ENCODE results near the gene PVALEF.
A peak's percentile ranks its signal among the peaks of the same experiment; 100 is the strongest.
"Not testable (repeated sequence)": the region's sequence is repeated elsewhere in the genome, so short reads cannot be mapped to it uniquely, and the experiment has no call there.

Gene PVALEF

GRCh38 chr17:81219476-81220180 is 54.3 kb downstream of the PVALEF start:
- no peak for DNase-seq (ENCODE audit: low read depth)

GRCh38 chr17:81221371-81221841 is 56.1 kb downstream of the PVALEF start:
- no peak for DNase-seq (ENCODE audit: low read depth)

DNA sequence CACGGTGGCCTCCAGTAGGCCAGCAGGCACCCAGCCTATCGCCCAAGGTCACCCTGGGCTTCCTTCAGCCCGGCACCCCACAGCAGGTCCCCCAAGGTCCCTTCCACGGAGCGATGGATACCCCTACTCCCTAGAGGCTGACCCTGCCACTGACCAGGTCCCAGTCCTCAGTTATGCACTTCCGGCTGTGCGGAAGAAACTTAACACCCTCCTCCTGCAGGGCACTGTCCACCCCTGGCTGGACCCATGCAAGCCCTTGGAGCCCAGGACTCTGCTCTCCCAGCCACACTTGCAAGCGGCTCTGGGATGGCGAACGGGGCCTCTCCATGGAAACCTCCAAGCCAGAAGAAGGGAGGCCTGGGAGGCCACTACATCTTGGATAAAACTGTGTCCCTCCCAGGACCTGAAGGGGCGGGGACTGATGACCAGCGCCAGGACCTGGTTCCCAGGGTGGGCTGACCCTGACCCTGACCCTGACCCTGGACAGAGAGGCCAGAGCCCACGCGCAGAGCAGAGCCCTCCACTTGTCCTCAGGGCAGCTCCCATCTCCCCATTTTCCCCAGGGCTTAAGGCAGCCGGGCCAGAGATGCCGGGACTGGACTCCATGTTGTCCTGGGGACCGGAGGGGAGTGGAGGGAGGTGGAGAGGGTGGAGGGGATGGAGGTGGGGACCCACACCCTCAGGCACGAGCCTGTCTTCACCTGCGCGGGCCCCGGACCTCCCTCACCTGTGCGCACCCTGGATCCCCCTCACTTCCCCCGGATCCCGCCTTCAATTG is 56.7 kb downstream of the PVALEF start:
- DNase-seq (ENCODE audit: low read depth) = no peak

- DNase-seq (ENCODE audit: low read depth) = no peak
These were observed 57.3 kb downstream of the PVALEF start for GRCh38 chr17:81222620-81222905.

DNA sequence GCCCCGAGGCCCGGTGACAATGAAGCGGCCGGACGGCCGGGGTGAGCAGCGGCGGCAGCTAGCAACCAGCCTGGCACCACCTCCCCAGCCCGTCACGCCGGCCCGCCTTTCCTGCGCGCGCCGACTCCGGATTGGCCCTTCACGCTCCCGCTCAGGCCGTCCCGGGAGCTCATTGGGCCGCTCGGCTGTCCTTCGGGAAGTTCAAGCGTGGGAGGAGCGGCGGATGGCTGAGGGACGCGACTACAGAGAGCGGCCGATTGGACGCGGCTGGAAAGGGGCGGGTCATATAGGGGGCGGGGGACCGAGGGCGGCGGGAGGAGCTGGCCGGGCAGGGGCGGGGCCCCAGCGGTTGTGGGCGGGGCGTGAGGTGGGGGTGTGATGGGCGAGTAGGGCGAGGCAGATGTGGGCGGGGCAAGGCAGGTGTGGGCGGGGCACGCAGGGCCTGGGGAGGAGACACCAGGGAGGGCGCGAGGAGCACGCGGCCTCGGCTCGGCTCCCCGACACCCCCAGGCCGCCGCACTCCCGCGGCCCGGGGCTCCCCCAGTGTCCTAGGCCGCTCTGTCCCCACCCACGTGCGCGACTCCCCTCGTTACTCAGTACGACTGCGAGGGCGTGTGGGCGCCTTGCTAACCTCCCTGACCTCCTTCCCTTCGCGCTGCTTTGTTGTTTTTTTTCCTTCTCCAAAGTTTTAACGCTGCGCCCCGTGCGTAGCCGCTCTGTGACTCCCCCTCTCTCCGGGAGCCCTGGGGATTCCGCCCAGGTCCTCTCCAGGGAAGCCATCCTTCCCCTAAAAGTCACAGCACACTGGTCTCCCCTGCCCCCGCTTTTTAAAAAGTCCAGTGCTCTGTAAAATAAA is 57.8 kb downstream of the PVALEF start, which contains the start of gene CEP131:
Gene CEP131 (minus strand): TSS at position 60 of the 856 bp plus-strand sequence. CDS start 2,909 bp downstream, outside the sequence.
- DNase-seq (ENCODE audit: low read depth) = peak; percentile 100

DNA sequence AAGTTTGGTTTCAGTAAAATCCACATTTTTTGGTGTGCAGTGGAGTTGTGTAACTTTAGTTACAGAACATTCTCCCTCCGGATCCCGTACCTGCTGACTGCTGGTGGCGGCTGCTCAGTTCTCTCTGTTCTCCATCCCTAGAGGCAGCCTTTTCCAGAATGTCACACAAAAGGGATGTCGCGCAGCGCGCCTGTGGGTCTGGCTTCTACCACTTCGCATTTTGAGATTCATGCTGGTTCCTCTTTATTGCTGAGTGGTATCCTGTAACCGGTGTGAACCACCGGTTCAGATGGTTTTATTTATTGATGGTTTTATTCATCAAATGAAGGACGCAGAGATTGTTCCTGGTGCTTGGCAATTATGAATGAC is 58.4 kb downstream of the PVALEF start:
- DNase-seq (ENCODE audit: low read depth) = no peak

GRCh38 chr17:81227630-81228029 is 62.3 kb downstream of the PVALEF start:
- DNase-seq (ENCODE audit: low read depth) = not testable (repeated sequence)

- DNase-seq (ENCODE audit: low read depth) = no peak
These were observed 63.1 kb downstream of the PVALEF start for GRCh38 chr17:81228420-81228819.

DNA sequence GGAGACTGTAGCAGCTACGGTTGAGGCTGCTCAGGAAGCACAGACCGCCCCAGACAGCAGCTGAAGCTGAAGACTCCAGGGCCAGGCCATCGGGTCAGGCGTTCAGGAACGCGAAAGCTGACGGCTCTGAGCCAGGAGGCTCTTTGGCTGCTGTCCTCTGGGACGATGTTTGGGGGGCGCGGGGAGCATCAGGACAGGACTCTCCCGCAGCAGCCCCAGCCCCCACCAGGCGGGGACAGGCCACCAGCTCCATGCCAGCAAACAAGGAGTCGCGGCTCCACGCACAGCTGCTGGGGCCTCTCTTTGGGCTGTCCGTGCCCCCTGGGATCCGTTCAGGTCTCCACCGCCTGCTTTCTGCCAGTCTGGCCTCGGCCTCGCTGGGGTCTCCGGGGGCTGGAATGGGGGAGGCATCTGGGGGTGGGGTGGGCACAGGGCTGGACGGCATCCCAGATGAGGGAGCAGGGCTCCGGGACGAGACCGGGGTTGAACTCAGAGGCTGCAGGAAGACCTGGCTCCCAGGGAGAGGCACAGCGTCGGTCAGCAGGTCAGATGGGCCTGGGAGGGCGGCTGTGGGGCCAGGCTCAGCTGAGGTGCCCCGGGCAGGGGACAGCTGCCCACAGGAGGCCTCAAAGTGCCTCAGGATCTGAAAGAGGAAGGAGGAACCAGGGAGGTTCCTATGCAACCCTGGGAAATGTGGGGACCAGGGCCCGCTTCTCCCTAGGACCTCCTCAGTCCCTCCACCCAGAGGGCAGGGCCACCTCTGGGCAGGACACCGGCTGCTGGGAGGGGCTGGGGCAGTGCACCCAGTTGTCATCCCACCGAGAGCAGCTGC is 63.7 kb downstream of the PVALEF start:
- no peak for DNase-seq (ENCODE audit: low read depth)

- no peak for DNase-seq (ENCODE audit: low read depth)
These were observed 64.3 kb downstream of the PVALEF start for GRCh38 chr17:81229666-81229920.

DNA sequence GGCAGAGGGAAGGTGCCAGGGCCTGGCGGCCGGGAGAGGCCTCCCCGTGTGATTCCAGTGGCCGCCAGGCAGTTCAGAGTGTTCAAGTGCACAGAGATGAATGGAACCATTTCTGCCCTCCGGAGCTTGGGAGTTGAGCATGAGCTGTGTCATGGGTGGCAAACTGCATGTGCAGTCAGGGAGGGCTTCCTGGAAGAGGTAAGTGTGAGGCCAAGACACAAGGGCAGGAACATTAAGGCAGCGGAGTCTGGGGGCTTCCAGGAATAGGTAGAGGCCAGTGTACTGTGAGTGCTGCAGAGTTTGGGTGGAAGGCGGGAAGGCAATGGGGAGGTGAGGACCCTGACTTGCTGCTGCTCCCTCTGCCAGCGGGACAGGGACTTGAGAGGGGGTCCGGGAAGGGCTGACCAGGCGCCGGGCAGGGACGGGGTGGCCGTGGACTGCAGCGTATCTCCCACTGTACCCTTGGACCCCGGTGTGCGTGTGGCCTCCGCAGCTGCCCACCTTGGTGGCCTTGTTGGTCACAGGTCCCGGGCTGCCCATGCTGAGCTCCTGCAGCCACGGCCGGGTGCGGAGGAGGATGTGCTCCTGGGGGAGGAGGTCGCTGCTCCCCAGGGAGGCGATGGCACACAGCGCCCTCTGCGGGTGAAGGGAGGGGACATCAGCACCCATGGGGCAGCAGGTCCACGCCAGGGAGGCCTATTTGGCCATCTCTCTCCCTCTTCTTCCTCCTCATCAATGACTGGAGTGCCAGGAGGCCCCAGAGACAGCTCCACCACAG is 64.9 kb downstream of the PVALEF start:
- no peak for DNase-seq (ENCODE audit: low read depth)

DNA sequence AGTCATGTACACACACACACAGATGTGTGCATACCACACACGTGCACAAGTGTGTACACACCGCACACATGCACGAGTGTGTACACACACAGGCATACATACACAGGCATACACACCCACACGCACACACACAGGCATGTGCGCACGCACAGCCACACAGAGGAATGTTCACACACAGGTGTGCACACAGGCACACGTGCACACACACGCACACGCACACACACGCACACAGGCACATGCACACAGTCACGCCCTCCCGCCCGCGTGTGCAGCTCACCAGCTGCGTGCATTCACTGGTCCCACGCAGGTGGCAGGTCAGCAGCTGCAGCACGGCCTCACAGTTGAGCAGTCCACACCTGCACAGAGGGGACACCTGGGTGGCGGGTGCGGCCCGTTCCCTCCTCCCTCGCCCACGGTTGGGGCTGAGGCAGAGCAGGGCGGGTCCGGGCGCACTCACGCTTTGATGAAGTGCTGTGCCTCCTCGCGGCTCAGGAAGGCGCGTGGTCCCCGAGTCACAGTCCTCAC is 65.9 kb downstream of the PVALEF start:
- DNase-seq (ENCODE audit: low read depth) = no peak

- DNase-seq (ENCODE audit: low read depth) = no peak
These were observed 66.7 kb downstream of the PVALEF start for GRCh38 chr17:81231766-81232581.
